SK-N-MC (cell line): ENCODE results near the gene C12orf56.

Experiments
- EZH2 ChIP-seq: fragments of 200-600 bp; sonication (generic); IDR thresholded peaks from one replicate; pipeline ENCODE4 v1.6.1; 2017; ENCODE audit warnings: antibody characterized with exemption
- POLR2AphosphoS5 ChIP-seq: IDR thresholded peaks from 2 replicates; pipeline ENCODE4 v1.6.1; 2012; ENCODE audit warnings: mild to moderate bottlenecking, low read depth, low read length, borderline replicate concordance

DNA sequence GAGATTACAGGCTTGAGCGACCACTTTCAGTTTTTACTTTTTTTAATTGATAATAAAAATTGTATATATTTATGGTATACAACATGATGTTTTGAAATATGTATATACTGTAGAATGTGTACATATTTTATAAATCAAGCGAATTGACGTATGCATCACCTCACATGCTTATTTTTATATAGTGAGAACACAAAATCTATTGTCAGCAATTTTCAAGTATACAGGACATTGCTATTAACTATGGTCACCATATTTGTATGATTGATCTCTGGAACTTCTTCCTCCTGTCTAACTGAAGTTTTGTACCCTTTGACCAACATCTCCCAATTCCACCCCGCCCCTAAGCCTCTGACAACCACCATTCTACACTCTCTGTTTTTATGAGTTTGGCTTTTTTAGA is 112.1 kb downstream of the C12orf56 start:
- TF ChIP-seq EZH2 (no peak), POLR2AphosphoS5 (no peak)
